DMS114 treated with DMSO at 0.1 percent for 48 hours (cell line): ENCODE measurements around the gene ALOX12.

Experiments used
- DNase-seq: peaks from one replicate; lab custom pipeline; 2025; ENCODE audit not compliant: unreplicated experiment; lab: John Stamatoyannopoulos, UW

Gene ALOX12

GRCh38 chr17:7021993-7022778 is 26.3 kb downstream of the ALOX12 start:
- no peak for DNase-seq

- DNase-seq: no peak
Measured at GRCh38 chr17:7022781-7023571, 27.1 kb downstream of the ALOX12 start, which contains the start of gene BCL6B. BCL6B (plus strand) TSS chr17:7023050; CDS start chr17:7023672, 622 bp downstream.

GRCh38 chr17:7023576-7024401 is 27.9 kb downstream of the ALOX12 start:
- no peak for DNase-seq

GRCh38 chr17:7024402-7024785 is 28.5 kb downstream of the ALOX12 start:
- no peak for DNase-seq

GRCh38 chr17:7025245-7025644 is 29.4 kb downstream of the ALOX12 start:
- no peak for DNase-seq

- no peak for DNase-seq
Measured at GRCh38 chr17:7026471-7027115, 30.7 kb downstream of the ALOX12 start.

GRCh38 chr17:7027335-7027734 is 31.5 kb downstream of the ALOX12 start:
- DNase-seq: no peak

- no peak for DNase-seq
Measured at GRCh38 chr17:7029096-7029495, 33.2 kb downstream of the ALOX12 start.

- no peak for DNase-seq
Measured at GRCh38 chr17:7029659-7030058, 33.8 kb downstream of the ALOX12 start.

GRCh38 chr17:7034955-7035590 is 39.2 kb downstream of the ALOX12 start:
- no peak for DNase-seq

- peak; percentile 93 for DNase-seq
Measured at GRCh38 chr17:7035591-7036368, 39.9 kb downstream of the ALOX12 start, which contains the start of gene SLC16A13. SLC16A13 (plus strand) TSS chr17:7036015; CDS start chr17:7036383, 368 bp downstream.

- DNase-seq: no peak
Measured at GRCh38 chr17:7038025-7038862, 42.4 kb downstream of the ALOX12 start.

- no peak for DNase-seq
Measured at GRCh38 chr17:7039832-7040231, 44.0 kb downstream of the ALOX12 start.

GRCh38 chr17:7041607-7042500 is 46.0 kb downstream of the ALOX12 start:
- no peak for DNase-seq

- DNase-seq: no peak
Measured at GRCh38 chr17:7042501-7043181, 46.8 kb downstream of the ALOX12 start.

- no peak for DNase-seq
Measured at GRCh38 chr17:7043182-7043496, 47.3 kb downstream of the ALOX12 start.

GRCh38 chr17:7043497-7044198 is 47.8 kb downstream of the ALOX12 start, which contains the start of gene SLC16A11:
SLC16A11 (minus strand) TSS chr17:7044092; CDS start chr17:7043513, 579 bp downstream.
- no peak for DNase-seq
